RWPE2 (cell line): ENCODE data around the gene MET.
"Not testable (repeated sequence)": the region's sequence is repeated elsewhere in the genome, so short reads cannot be mapped to it uniquely, and the experiment has no call there.

Source experiments
- ATAC-seq: fragments of 200-7000 bp; cut with Tn5 transposase; 3 replicates; pipeline ENCODE4 v1.9.1; 2021; ENCODE audit warnings: low read depth
- DNase-seq: peaks from one replicate; pipeline ENCODE4 v3.0.0-alpha.2; 2020; ENCODE audit warnings: low spot score
- H3K27ac ChIP-seq: fragments of 450-650 bp; 2 replicates; pipeline ENCODE4 v1.5.1; 2017; ENCODE audit warnings: mild to moderate bottlenecking; ENCODE audit not compliant: poor library complexity, severe bottlenecking
- H3K27me3 ChIP-seq: fragments of 250-450 bp; sonication (Bioruptor Pico); 2 replicates; pipeline ENCODE4 v1.5.1; 2021; ENCODE audit warnings: mild to moderate bottlenecking, moderate library complexity; ENCODE audit not compliant: insufficient read depth, poor library complexity, severe bottlenecking
- H3K36me3 ChIP-seq: fragments of 250-450 bp; sonication (Bioruptor Pico); 2 replicates; pipeline ENCODE4 v1.5.1; 2020; ENCODE audit warnings: low read depth, mild to moderate bottlenecking, moderate library complexity
- H3K4me1 ChIP-seq: fragments of 250-450 bp; sonication (Bioruptor Pico); 2 replicates; pipeline ENCODE4 v1.5.1; 2021; ENCODE audit warnings: mild to moderate bottlenecking, moderate library complexity; ENCODE audit not compliant: insufficient read depth, poor library complexity, severe bottlenecking
- H3K4me3 ChIP-seq: fragments of 250-450 bp; sonication (Bioruptor Pico); 2 replicates; pipeline ENCODE4 v1.5.1; 2021; ENCODE audit warnings: mild to moderate bottlenecking, moderate library complexity; ENCODE audit not compliant: severe bottlenecking
- H3K9me3 ChIP-seq: fragments of 250-450 bp; sonication (Bioruptor Pico); 2 replicates; pipeline ENCODE4 v1.5.1; 2021; ENCODE audit warnings: mild to moderate bottlenecking, moderate library complexity; ENCODE audit not compliant: severe bottlenecking
- CTCF ChIP-seq: fragments of 450-650 bp; IDR thresholded peaks from one replicate; pipeline ENCODE4 v1.5.1; 2017; ENCODE audit warnings: mild to moderate bottlenecking, moderate library complexity; ENCODE audit not compliant: poor library complexity, severe bottlenecking

Gene MET

GRCh38 chr7:116715077-116715476, 43.1 kb downstream of the MET start:
- H3K27ac ChIP-seq, result peak overlapping the region; percentile 67
- ATAC-seq (no peak), DNase-seq (no peak)
- peak; percentile 8 for TF ChIP-seq CTCF
- no peaks in the 10 kb centered on the region for H3K9me3 ChIP-seq
- H3K4me1 ChIP-seq, result peaks cover 36% of the 10 kb centered on the region
- H3K36me3 ChIP-seq, result peaks cover 26% of the 10 kb centered on the region
- H3K4me3 ChIP-seq, result no peak overlapping the region
- H3K27me3 ChIP-seq, result no peaks in the 10 kb centered on the region

GRCh38 chr7:116717137-116717536, 45.1 kb downstream of the MET start:
- no peak overlapping the region for H3K4me3 ChIP-seq
- no peak for TF ChIP-seq CTCF
- DNase-seq (no peak), ATAC-seq (no peak)
- peaks cover 13% of the 10 kb centered on the region for H3K36me3 ChIP-seq
- H3K4me1 ChIP-seq, result peaks cover 20% of the 10 kb centered on the region
- no peaks in the 10 kb centered on the region for H3K27me3 ChIP-seq
- H3K9me3 ChIP-seq, result no peaks in the 10 kb centered on the region
- peak overlapping the region; percentile 67 for H3K27ac ChIP-seq

GRCh38 chr7:116723959-116724529, 52.0 kb downstream of the MET start:
- peaks cover 20% of the 10 kb centered on the region for H3K36me3 ChIP-seq
- not testable (repeated sequence) for H3K4me1 ChIP-seq, DNase-seq, H3K27ac ChIP-seq, H3K9me3 ChIP-seq, H3K27me3 ChIP-seq, H3K4me3 ChIP-seq, ATAC-seq

GRCh38 chr7:116724560-116725231, 52.7 kb downstream of the MET start:
- Histone ChIP-seq H3K36me3 (peaks cover 23% of the 10 kb centered on the region), H3K27ac (no peak overlapping the region), H3K4me3 (no peak overlapping the region), H3K4me1 (peaks cover 6% of the 10 kb centered on the region), H3K9me3 (no peaks in the 10 kb centered on the region), H3K27me3 (no peaks in the 10 kb centered on the region)
- no peak for TF ChIP-seq CTCF
- ATAC-seq (no peak), DNase-seq (no peak)

GRCh38 chr7:116726149-116726548, 54.2 kb downstream of the MET start:
- ATAC-seq (no peak), DNase-seq (no peak)
- H3K27me3 ChIP-seq, result no peaks in the 10 kb centered on the region

More at GRCh38 chr7:116726149-116726548, 54.2 kb downstream of the MET start:
- no peak overlapping the region for H3K4me3 ChIP-seq
- H3K9me3 ChIP-seq, result no peaks in the 10 kb centered on the region
- TF ChIP-seq CTCF, result no peak
- no peak overlapping the region for H3K27ac ChIP-seq
- peaks cover 23% of the 10 kb centered on the region for H3K36me3 ChIP-seq
- peaks cover 6% of the 10 kb centered on the region for H3K4me1 ChIP-seq
